Tibial artery (tissue), 4 donors: ENCODE data around the gene ELL.
A peak's percentile ranks its signal among the peaks of the same experiment; 100 is the strongest.

Source experiments
- DNase-seq, 2 donors: peaks; one replicate each; pipeline ENCODE4 v3.0.0-alpha.2; 2019
- H3K27ac ChIP-seq, 2 donors: fragments of 200-600 bp; sonication (generic) in 1 of 2; 1 replicate in 1 of 2; 2 replicates in 1 of 2; pipeline ENCODE4 v1.5.1; 2018 to 2019; ENCODE audit warnings: mild to moderate bottlenecking in 1 of 2
- H3K27me3 ChIP-seq, 2 donors: fragments of 200-600 bp; sonication (generic) in 1 of 2; one replicate each; pipeline versions ENCODE4 v1.5.1 to v1.6.0; 2016 to 2019
- H3K36me3 ChIP-seq, 3 donors: fragments of 200-600 bp; sonication (generic) in 2 of 3; one replicate each; pipeline ENCODE4 v1.5.1; 2016 to 2019; ENCODE audit warnings: mild to moderate bottlenecking in 2 of 3
- H3K4me1 ChIP-seq, 4 donors: fragments of 200-600 bp; sonication (generic) in 2 of 4; 1 replicate in 3 of 4; 2 replicates in 1 of 4; pipeline ENCODE4 v1.5.1; 2016 to 2019
- H3K4me3 ChIP-seq, 2 donors: fragments of 200-600 bp; sonication (generic) in 1 of 2; 1 replicate in 1 of 2; 2 replicates in 1 of 2; pipeline ENCODE4 v1.5.1; 2018 to 2019; ENCODE audit warnings: mild to moderate bottlenecking in 2 of 2
- H3K9me3 ChIP-seq, 3 donors: fragments of 200-600 bp; sonication (generic) in 1 of 3; one replicate each; pipeline ENCODE4 v1.5.1; 2016 to 2019
- intact Hi-C: fragments of 100-400 bp; cut with DNase I; formaldehyde crosslinking; loops from one replicate; pipeline ENCODE4 v1.15.0; 2023; ENCODE audit warnings: low total_unique reads
- TF ChIP-seq, protein P1 (sequence below), 2 experiments: fragments of 200-600 bp in 1 of 2; fragments of 450-650 bp in 1 of 2; IDR thresholded peaks; one replicate each; pipeline ENCODE4 v1.5.1; 2017 to 2019; ENCODE audit warnings: antibody characterized with exemption in 2 of 2, mild to moderate bottlenecking in 1 of 2, moderate library complexity in 1 of 2

ELL gene

GRCh38 chr19:18514800-18515682 is 6.8 kb downstream of the ELL start:
- no peak overlapping the region for H3K4me3 ChIP-seq
- intact Hi-C loops: no loop called here
- DNase-seq: peak in 1 of 2 donors; percentile 45
- peak overlapping the region; percentile 14 to 61 for H3K27ac ChIP-seq
- peaks cover 0 to 76% (median 47%) of the 10 kb centered on the region in 4 donors for H3K4me1 ChIP-seq
- TF ChIP-seq, protein P1, sequence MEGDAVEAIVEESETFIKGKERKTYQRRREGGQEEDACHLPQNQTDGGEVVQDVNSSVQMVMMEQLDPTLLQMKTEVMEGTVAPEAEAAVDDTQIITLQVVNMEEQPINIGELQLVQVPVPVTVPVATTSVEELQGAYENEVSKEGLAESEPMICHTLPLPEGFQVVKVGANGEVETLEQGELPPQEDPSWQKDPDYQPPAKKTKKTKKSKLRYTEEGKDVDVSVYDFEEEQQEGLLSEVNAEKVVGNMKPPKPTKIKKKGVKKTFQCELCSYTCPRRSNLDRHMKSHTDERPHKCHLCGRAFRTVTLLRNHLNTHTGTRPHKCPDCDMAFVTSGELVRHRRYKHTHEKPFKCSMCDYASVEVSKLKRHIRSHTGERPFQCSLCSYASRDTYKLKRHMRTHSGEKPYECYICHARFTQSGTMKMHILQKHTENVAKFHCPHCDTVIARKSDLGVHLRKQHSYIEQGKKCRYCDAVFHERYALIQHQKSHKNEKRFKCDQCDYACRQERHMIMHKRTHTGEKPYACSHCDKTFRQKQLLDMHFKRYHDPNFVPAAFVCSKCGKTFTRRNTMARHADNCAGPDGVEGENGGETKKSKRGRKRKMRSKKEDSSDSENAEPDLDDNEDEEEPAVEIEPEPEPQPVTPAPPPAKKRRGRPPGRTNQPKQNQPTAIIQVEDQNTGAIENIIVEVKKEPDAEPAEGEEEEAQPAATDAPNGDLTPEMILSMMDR (IDR thresholded peaks at IDR 0.05): no peak
- H3K36me3 ChIP-seq: no peaks in the 10 kb centered on the region
- no peaks in the 10 kb centered on the region for H3K27me3 ChIP-seq
- no peaks in the 10 kb centered on the region for H3K9me3 ChIP-seq

GRCh38 chr19:18513868-18514267 is 8.0 kb downstream of the ELL start:
- H3K9me3 ChIP-seq: no peaks in the 10 kb centered on the region
- H3K4me3 ChIP-seq: no peak overlapping the region
- peak overlapping the region; percentile 51 to 55 for H3K27ac ChIP-seq
- TF ChIP-seq, protein P1 (IDR thresholded peaks at IDR 0.05): no peak
- intact Hi-C loops: no loop called here
- H3K36me3 ChIP-seq: no peaks in the 10 kb centered on the region
- no peak for DNase-seq
- peaks cover 0 to 76% (median 47%) of the 10 kb centered on the region in 4 donors for H3K4me1 ChIP-seq
- H3K27me3 ChIP-seq: no peaks in the 10 kb centered on the region

DNA sequence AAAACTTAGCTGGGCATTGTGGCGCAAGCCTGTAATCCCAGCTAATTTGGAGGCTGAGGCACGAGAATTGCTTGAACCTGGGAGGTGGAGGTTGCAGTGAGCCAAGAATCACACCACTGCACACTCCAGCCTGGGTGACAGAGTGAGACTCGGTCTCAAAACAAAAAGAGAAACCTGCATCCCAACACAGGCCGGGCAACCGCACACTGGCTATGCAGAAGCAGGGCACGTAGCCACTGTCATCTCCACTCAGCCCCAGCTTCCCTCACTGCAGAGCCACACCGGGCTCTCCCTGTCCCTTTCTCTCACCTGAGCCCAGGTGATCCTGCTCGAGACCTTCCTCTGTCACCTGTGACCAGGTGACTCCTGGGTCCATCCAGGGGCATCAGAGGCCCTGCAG is 11.7 kb downstream of the ELL start:
- no peak overlapping the region for H3K4me3 ChIP-seq
- no peak overlapping the region for H3K27ac ChIP-seq
- no peaks in the 10 kb centered on the region for H3K9me3 ChIP-seq
- H3K4me1 ChIP-seq: peaks cover 0 to 92% (median 71%) of the 10 kb centered on the region in 4 donors
- intact Hi-C loops: no loop called here
- H3K27me3 ChIP-seq: no peaks in the 10 kb centered on the region
- no peaks in the 10 kb centered on the region for H3K36me3 ChIP-seq
- TF ChIP-seq, protein P1 (IDR thresholded peaks at IDR 0.05): no peak
- no peak for DNase-seq

DNA sequence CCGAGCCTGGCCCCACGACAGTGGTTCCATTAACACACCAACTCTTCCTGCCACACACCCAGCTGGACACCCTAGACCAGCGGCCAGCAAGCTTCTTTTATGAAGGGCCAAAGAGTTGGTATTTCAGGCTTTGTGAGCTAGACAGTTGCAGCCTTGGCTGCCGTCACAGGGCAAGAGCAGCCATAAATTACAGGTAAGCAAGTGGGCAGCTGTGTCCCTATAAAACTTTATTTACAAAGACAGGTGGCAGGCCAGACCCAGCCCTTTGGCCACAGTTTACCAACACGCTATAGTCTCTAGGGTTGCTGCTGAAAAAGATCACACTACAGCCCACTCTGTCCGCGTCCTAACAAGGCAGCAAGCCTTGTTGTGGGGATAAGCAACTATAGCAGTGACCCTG is 13.3 kb downstream of the ELL start:
- Histone ChIP-seq H3K27me3 (no peaks in the 10 kb centered on the region), H3K27ac (peak overlapping the region; percentile 18 to 66), H3K36me3 (no peaks in the 10 kb centered on the region), H3K9me3 (no peaks in the 10 kb centered on the region), H3K4me1 (peaks cover 0 to 92% (median 73%) of the 10 kb centered on the region in 4 donors), H3K4me3 (no peak overlapping the region)
- TF ChIP-seq, protein P1 (IDR thresholded peaks at IDR 0.05): no peak
- intact Hi-C loops: no loop called here
- no peak for DNase-seq

GRCh38 chr19:18507727-18508440 is 14.0 kb downstream of the ELL start:
- H3K4me1 ChIP-seq: peaks cover 0 to 92% (median 73%) of the 10 kb centered on the region in 4 donors
- no peaks in the 10 kb centered on the region for H3K36me3 ChIP-seq
- TF ChIP-seq, protein P1 (IDR thresholded peaks at IDR 0.05): no peak
- DNase-seq: peak in 1 of 2 donors; percentile 48
- intact Hi-C loops: no loop called here
- H3K4me3 ChIP-seq: no peak overlapping the region
- H3K9me3 ChIP-seq: no peaks in the 10 kb centered on the region
- peak overlapping the region; percentile 60 to 66 for H3K27ac ChIP-seq
- no peaks in the 10 kb centered on the region for H3K27me3 ChIP-seq
